ENCODE results near the gene KCTD20. TPM values are rescaled to one million over a fixed set of nuclear protein-coding genes. Genes with fewer than 3 reads are reported as not detected.

Gene KCTD20
- total and polyA plus RNA-seq, 2 of the 13 experiments (the other 11 are each of a cell fraction or from before 2014, with no cell fraction given) = 52.7 to 67.1 TPM

- TF ChIP-seq, protein P1, sequence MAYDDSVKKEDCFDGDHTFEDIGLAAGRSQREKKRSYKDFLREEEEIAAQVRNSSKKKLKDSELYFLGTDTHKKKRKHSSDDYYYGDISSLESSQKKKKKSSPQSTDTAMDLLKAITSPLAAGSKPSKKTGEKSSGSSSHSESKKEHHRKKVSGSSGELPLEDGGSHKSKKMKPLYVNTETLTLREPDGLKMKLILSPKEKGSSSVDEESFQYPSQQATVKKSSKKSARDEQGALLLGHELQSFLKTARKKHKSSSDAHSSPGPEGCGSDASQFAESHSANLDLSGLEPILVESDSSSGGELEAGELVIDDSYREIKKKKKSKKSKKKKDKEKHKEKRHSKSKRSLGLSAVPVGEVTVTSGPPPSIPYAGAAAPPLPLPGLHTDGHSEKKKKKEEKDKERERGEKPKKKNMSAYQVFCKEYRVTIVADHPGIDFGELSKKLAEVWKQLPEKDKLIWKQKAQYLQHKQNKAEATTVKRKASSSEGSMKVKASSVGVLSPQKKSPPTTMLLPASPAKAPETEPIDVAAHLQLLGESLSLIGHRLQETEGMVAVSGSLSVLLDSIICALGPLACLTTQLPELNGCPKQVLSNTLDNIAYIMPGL (CRISPR knock-in tag; IDR thresholded peaks at IDR 0.05; ENCODE audit: borderline replicate concordance in 1 of 2, low read depth in 1 of 2) = no peak
Measured at GRCh38 chr6:36506611-36507010, 63.8 kb downstream of the KCTD20 start (continued).

DNA sequence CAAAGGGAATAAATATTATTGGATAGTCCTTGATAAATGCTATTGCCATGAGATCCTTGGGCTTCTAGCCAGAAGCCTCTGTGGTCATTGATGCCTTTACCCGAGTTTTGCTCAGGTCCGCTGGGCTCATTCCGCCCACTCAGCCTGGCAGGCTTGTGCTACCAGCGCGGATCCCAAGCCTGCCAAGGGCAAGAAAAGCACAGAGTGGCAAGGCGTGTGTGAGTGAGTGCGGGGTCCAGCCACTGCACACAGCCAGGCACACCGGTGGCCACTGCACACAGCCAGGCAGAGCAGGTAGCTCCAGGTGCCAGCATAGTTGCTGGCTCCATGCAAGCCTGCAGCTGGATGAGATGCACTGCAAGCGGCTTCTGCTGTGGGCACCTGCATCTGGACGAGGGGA is 65.7 kb downstream of the KCTD20 start:
- Histone ChIP-seq H3K9ac (ENCODE audit: insufficient read depth, low read depth, low read length) (no peak overlapping the region), H3K9me3 (ENCODE audit: low read length) (no peaks in the 10 kb centered on the region), H2AFZ (ENCODE audit: low read length) (no peak overlapping the region), H3K27me3 (ENCODE audit: control insufficient read depth in 1 of 2, insufficient read depth in 2 of 2, low read length in 2 of 2) (no peaks in the 10 kb centered on the region), H4K20me1 (ENCODE audit: insufficient read depth, low read length) (no peaks in the 10 kb centered on the region), H3K4me1 (ENCODE audit: insufficient read depth, low read length) (peaks cover 20% of the 10 kb centered on the region), H3K79me2 (ENCODE audit: insufficient read depth, low read length) (no peaks in the 10 kb centered on the region), H3K4me3 (replicated peaks in 1 of 3; ENCODE audit: insufficient read depth in 1 of 3, low read depth in 2 of 3, low read length in 3 of 3) (no peak overlapping the region), H3K4me2 (ENCODE audit: low read depth, low read length) (no peak overlapping the region), H3K27ac (ENCODE audit: extremely low read length, insufficient read depth, low read length) (no peak overlapping the region), H3K36me3 (replicated peaks in 1 of 2; ENCODE audit: control insufficient read depth in 1 of 2, insufficient read depth in 2 of 2, low read length in 2 of 2) (peaks cover 10 to 16% of the 10 kb centered on the region in 2 experiments)
- ATAC-seq (no peak; the same call in 2 of the 3 replicates), DNase-seq (ENCODE audit: low spot score) (no peak), FAIRE-seq (no peak)
- ChIA-PET CTCF (ENCODE audit: low intra/inter-chr PET ratio, low total read pairs) (no interaction called here), POLR2A (no interaction called here)
- in situ Hi-C loops (cut with HindIII; ENCODE audit: extremely low pct_ligation_motif_present, low pct_unique_long_range_greater_than_20kb) = no loop called here
- BruUV-seq (replicated peaks) = no TSS peak
- intact Hi-C loops (cut with micrococcal nuclease; ENCODE audit: unreplicated experiment) = no loop called here
- 0 out of 2 replicates have a peak, but pooled peaks have one; percentile 18 for TF ChIP-seq ZNF768 (CRISPR knock-in tag; IDR thresholded peaks at IDR 0.05)
- no peak for TF ChIP-seq EEA1 (CRISPR knock-in tag; IDR thresholded peaks at IDR 0.05; ENCODE audit: borderline replicate concordance)
- TF ChIP-seq AGO2 (optimal IDR thresholded peaks at IDR 0.05; ENCODE audit: low read depth, low read length) = peak; percentile 50
- TF ChIP-seq, protein P2, sequence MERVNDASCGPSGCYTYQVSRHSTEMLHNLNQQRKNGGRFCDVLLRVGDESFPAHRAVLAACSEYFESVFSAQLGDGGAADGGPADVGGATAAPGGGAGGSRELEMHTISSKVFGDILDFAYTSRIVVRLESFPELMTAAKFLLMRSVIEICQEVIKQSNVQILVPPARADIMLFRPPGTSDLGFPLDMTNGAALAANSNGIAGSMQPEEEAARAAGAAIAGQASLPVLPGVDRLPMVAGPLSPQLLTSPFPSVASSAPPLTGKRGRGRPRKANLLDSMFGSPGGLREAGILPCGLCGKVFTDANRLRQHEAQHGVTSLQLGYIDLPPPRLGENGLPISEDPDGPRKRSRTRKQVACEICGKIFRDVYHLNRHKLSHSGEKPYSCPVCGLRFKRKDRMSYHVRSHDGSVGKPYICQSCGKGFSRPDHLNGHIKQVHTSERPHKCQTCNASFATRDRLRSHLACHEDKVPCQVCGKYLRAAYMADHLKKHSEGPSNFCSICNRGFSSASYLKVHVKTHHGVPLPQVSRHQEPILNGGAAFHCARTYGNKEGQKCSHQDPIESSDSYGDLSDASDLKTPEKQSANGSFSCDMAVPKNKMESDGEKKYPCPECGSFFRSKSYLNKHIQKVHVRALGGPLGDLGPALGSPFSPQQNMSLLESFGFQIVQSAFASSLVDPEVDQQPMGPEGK (CRISPR knock-in tag; IDR thresholded peaks at IDR 0.05) = no peak
- no peak for TF ChIP-seq MAX (IDR thresholded peaks at IDR 0.05)
- WGBS (ENCODE audit: low lambda C conversion rate) = 92% methylated on average over 8 of the region's 10 CpGs

Measured in HepG2 (cell line).